ENCODE data around the gene NPR2.
A peak's percentile ranks its signal among the peaks of the same experiment; 100 is the strongest.

The NPR2 gene

DNA sequence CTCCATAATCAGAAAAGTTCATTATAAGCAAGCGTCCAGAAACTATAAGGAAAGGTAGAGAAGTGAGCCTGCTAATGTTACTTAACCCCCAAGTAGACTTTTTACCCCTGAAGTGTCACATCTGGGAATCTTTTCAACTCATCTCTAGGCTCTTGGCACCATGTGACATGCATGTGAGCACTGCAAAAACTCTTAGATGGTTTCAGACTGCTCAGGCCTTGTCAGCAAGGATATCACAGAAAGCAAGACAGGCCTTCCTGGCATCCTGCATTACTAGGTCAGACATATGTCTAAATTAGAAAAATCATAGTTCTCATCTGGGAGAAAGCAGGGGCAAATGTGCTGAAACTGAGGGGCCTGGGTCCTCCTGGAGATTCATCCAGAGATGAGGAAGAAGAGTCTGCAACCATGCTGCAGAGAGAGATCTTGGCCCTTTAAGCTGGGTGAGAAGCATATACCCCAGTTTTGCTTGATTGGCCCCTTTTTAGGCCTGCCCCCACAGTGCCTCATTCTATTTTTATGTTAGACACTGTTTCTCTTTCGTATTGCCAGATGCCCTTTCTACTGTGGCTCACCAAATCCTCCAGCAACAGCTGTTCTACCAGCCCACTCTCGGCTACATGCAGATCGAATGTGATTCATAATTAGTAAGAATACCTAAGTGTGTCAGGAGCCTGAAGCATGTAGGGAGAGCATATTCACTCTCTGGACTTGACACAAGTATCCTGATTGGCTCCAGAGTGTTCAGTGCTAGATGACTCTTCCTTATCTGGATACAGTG lies 56.6 kb downstream of the NPR2 start:
- H2AFZ ChIP-seq (ENCODE audit: low read depth, low read length): no peak overlapping the region
- peak overlapping the region; percentile 61 for H3K27ac ChIP-seq (ENCODE audit: low read length)
- no peaks in the 10 kb centered on the region for H3K27me3 ChIP-seq (ENCODE audit: low read depth, low read length)
- no peak for TF ChIP-seq EZH2phosphoT487 (IDR thresholded peaks at IDR 0.05; ENCODE audit: low read depth)
- TF ChIP-seq, protein P1, sequence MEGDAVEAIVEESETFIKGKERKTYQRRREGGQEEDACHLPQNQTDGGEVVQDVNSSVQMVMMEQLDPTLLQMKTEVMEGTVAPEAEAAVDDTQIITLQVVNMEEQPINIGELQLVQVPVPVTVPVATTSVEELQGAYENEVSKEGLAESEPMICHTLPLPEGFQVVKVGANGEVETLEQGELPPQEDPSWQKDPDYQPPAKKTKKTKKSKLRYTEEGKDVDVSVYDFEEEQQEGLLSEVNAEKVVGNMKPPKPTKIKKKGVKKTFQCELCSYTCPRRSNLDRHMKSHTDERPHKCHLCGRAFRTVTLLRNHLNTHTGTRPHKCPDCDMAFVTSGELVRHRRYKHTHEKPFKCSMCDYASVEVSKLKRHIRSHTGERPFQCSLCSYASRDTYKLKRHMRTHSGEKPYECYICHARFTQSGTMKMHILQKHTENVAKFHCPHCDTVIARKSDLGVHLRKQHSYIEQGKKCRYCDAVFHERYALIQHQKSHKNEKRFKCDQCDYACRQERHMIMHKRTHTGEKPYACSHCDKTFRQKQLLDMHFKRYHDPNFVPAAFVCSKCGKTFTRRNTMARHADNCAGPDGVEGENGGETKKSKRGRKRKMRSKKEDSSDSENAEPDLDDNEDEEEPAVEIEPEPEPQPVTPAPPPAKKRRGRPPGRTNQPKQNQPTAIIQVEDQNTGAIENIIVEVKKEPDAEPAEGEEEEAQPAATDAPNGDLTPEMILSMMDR (IDR thresholded peaks at IDR 0.05; ENCODE audit: low read depth, low read length): no peak
- no peaks in the 10 kb centered on the region for H3K9me3 ChIP-seq (ENCODE audit: insufficient read depth, low read length)
- peak overlapping the region; percentile 11; the same call in 1 of the 2 replicates for H3K9ac ChIP-seq (ENCODE audit: low read length)
- no peak overlapping the region for H3K4me3 ChIP-seq (ENCODE audit: low read length)
- H3K4me2 ChIP-seq (ENCODE audit: low read length): peak overlapping the region; percentile 50
- no peaks in the 10 kb centered on the region for H3K79me2 ChIP-seq (ENCODE audit: low read length)
- H3K4me1 ChIP-seq (ENCODE audit: low read length): peaks cover 38% of the 10 kb centered on the region
- H4K20me1 ChIP-seq (ENCODE audit: insufficient read depth, low read length): no peaks in the 10 kb centered on the region
- peaks cover 7% of the 10 kb centered on the region for H3K36me3 ChIP-seq (replicated peaks; ENCODE audit: low read depth, low read length)

DNA sequence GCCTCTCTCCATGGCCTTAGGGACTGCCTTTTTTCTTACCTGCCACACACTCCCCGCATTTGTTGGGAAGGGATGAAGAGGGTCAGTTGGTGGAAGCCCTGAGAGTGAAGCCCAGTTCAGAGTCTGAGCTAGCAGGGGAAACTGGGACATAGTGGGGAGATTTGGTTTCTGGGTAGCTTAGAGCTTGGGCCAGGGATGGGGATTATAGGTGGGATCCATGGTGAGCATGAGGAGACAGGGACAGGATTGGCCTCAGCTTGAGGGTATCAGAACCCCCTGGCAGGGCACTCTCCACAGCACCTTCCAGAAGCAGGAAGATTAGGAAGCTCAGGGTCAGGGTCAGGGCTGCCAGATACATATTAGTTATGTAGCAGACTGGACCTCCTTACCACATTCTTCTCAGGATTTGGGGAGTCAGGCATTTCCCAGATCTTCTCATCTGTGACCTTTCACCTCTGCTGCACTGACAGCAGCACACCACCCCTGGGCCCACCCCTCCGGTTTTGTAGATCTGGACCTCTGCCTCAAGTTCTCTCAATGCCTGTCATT lies 61.0 kb downstream of the NPR2 start:
- Histone ChIP-seq H3K4me2 (ENCODE audit: low read length) (no peak overlapping the region), H3K27me3 (ENCODE audit: low read depth, low read length) (no peaks in the 10 kb centered on the region), H3K4me3 (ENCODE audit: low read length) (no peak overlapping the region), H3K27ac (ENCODE audit: low read length) (no peak overlapping the region), H3K79me2 (ENCODE audit: low read length) (no peaks in the 10 kb centered on the region), H2AFZ (ENCODE audit: low read depth, low read length) (no peak overlapping the region), H4K20me1 (ENCODE audit: insufficient read depth, low read length) (no peaks in the 10 kb centered on the region), H3K36me3 (replicated peaks; ENCODE audit: low read depth, low read length) (peaks cover 1% of the 10 kb centered on the region), H3K4me1 (ENCODE audit: low read length) (peaks cover 12% of the 10 kb centered on the region), H3K9me3 (ENCODE audit: insufficient read depth, low read length) (no peaks in the 10 kb centered on the region), H3K9ac (ENCODE audit: low read length) (no peak overlapping the region)
- TF ChIP-seq EZH2phosphoT487 (IDR thresholded peaks at IDR 0.05; ENCODE audit: low read depth): no peak
- TF ChIP-seq, protein P1 (IDR thresholded peaks at IDR 0.05; ENCODE audit: low read depth, low read length): no peak

DNA sequence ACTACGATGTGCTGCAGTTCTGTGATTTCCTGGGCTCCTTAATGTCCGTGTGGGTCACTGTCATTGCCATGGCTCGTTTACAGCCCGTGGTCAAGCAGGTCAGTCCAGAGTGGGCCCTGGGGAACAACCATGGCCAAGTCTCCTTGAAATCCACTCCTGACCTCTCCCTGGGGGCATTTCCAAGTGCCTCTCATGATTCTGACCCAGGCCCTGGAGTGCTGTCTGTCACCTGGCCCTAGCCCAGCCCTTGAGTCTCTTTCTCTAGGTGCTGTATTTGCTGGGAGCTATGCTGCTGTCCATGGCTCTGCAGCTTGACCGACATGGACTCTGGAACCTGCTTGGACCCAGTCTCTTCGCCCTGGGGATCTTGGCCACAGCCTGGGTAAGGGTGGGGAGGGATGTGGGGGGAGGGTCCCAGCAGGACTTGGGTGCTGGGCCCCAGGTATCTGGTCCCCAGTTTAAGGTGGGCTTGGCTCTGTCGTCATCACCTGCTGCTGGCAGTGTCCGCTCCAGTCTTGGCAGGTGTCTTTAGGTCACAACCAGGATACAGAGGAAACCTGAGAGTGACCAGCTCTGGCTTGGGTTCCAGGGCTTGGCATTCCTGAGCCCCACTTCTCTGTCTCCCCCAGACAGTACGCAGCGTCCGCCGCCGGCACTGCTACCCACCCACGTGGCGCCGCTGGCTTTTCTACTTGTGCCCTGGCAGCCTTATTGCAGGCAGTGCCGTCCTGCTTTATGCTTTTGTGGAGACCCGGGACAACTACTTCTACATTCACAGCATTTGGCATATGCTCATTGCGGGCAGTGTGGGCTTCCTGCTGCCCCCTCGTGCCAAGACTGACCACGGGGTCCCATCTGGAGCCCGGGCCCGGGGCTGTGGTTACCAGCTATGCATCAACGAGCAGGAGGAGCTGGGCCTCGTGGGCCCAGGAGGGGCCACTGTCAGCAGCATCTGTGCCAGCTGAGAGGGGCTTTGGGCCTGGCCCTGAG lies 61.8 kb downstream of the NPR2 start:
- Histone ChIP-seq H3K9me3 (ENCODE audit: insufficient read depth, low read length) (no peaks in the 10 kb centered on the region), H3K9ac (ENCODE audit: low read length) (no peak overlapping the region), H3K27ac (ENCODE audit: low read length) (no peak overlapping the region), H3K79me2 (ENCODE audit: low read length) (no peaks in the 10 kb centered on the region), H3K36me3 (replicated peaks; ENCODE audit: low read depth, low read length) (no peaks in the 10 kb centered on the region), H3K4me3 (ENCODE audit: low read length) (no peak overlapping the region), H3K27me3 (ENCODE audit: low read depth, low read length) (no peaks in the 10 kb centered on the region), H3K4me1 (ENCODE audit: low read length) (peaks cover 4% of the 10 kb centered on the region), H3K4me2 (ENCODE audit: low read length) (no peak overlapping the region), H2AFZ (ENCODE audit: low read depth, low read length) (no peak overlapping the region), H4K20me1 (ENCODE audit: insufficient read depth, low read length) (no peaks in the 10 kb centered on the region)
- TF ChIP-seq, protein P1 (IDR thresholded peaks at IDR 0.05; ENCODE audit: low read depth, low read length): no peak
- TF ChIP-seq EZH2phosphoT487 (IDR thresholded peaks at IDR 0.05; ENCODE audit: low read depth): no peak

Measured in OCI-LY3 (cell line).